Effector memory CD4-positive, alpha-beta T cell (primary cell): ENCODE results near the gene NDUFAF4.

Experiments used
- DNase-seq, 3 donors: peaks; one replicate each; pipeline ENCODE4 v3.0.0-alpha.2; 2020
- H3K27ac ChIP-seq: 2 replicates; pipeline ENCODE4 v1.7.0; 2013; ENCODE audit warnings: mild to moderate bottlenecking, low read length, moderate library complexity; ENCODE audit not compliant: insufficient read depth, poor library complexity, severe bottlenecking
- H3K27me3 ChIP-seq: replicated peaks from 2 replicates; pipeline ENCODE4 v1.7.0; 2013; ENCODE audit warnings: mild to moderate bottlenecking, low read length; ENCODE audit not compliant: insufficient read depth, control insufficient read depth, poor library complexity, severe bottlenecking
- H3K36me3 ChIP-seq: 2 replicates; pipeline ENCODE4 v1.7.0; 2013; ENCODE audit warnings: mild to moderate bottlenecking, low read length, moderate library complexity; ENCODE audit not compliant: control insufficient read depth, insufficient read depth
- H3K4me1 ChIP-seq: 2 replicates; pipeline ENCODE4 v1.7.0; 2013; ENCODE audit warnings: low read length, mild to moderate bottlenecking; ENCODE audit not compliant: control insufficient read depth, insufficient read depth, poor library complexity, severe bottlenecking
- H3K4me3 ChIP-seq: 2 replicates; pipeline ENCODE4 v1.7.0; 2013; ENCODE audit warnings: low read length, low read depth, mild to moderate bottlenecking; ENCODE audit not compliant: insufficient read depth, poor library complexity, severe bottlenecking
- H3K9me3 ChIP-seq: 2 replicates; pipeline ENCODE4 v1.7.0; 2013; ENCODE audit warnings: mild to moderate bottlenecking, low read length, moderate library complexity; ENCODE audit not compliant: control insufficient read depth

Gene NDUFAF4

DNA sequence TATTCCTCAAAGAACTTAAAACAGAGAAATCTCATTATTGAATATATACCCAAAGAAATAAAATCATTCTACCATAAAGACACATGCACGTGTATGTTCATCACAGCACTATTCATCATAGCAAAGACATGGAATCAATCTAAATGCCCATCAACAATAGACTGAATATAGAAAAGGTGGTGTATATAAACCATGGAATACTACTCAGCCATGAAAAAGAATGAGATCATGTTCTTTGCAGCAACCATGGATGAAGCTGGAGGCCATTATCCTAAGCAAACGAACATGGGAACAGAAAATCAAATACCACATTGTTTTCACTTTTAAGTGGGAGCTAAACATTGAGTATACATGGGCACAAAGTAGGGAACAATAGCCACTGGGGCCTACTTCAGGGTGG, 48.1 kb downstream of the NDUFAF4 start:
- H3K9me3 ChIP-seq, result no peaks in the 10 kb centered on the region
- H3K27ac ChIP-seq, result no peak overlapping the region
- H3K4me1 ChIP-seq, result no peaks in the 10 kb centered on the region
- no peaks in the 10 kb centered on the region for H3K27me3 ChIP-seq
- no peak for DNase-seq
- H3K36me3 ChIP-seq, result no peaks in the 10 kb centered on the region
- H3K4me3 ChIP-seq, result no peak overlapping the region

DNA sequence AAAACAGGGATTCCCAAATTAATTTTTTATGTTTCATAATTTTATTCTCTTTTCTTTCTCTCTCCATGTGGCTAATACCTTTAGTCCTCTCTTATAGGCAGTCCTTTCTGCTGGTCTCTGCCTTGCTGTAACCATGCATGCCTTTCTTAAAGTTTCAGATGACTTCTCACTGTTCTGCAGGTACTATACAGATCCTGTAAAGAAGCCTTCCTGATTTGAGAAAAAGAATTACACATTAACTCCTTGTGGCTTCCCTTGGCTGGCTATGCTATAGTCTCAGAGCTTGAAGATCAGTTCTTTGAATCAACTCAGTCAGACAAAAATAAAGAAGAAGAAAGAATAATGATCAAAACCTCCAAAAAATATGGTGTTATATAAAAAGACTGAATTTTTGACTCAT, 53.2 kb downstream of the NDUFAF4 start:
- Histone ChIP-seq H3K4me3 (no peak overlapping the region), H3K9me3 (no peaks in the 10 kb centered on the region), H3K4me1 (no peaks in the 10 kb centered on the region), H3K27ac (no peak overlapping the region), H3K36me3 (no peaks in the 10 kb centered on the region), H3K27me3 (no peaks in the 10 kb centered on the region)
- no peak for DNase-seq

DNA sequence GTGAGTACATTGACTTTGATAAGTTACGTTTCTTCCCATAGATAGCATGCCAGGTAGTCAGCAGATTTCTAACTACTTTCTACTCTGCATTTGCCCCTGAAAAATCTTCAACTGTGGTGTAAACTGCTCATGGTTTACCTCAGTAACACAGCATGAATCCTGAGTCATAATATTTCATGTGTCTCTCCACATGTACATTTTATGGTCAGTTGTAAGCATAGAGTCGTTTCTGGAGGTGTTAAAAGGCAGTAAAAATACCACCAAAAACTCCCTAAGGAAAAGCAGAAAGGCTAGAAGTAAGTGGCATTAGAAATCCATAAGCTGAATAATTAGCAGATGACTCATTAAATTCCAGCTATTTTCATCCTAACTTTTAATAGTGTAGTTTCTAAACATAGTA, 56.3 kb downstream of the NDUFAF4 start:
- H3K36me3 ChIP-seq, result no peaks in the 10 kb centered on the region
- no peaks in the 10 kb centered on the region for H3K27me3 ChIP-seq
- no peak for DNase-seq
- H3K9me3 ChIP-seq, result no peaks in the 10 kb centered on the region
- H3K4me3 ChIP-seq, result no peak overlapping the region
- H3K27ac ChIP-seq, result no peak overlapping the region
- peaks cover 11% of the 10 kb centered on the region for H3K4me1 ChIP-seq
